ENCODE measurements around the gene NCKAP5.

Gene NCKAP5

DNA sequence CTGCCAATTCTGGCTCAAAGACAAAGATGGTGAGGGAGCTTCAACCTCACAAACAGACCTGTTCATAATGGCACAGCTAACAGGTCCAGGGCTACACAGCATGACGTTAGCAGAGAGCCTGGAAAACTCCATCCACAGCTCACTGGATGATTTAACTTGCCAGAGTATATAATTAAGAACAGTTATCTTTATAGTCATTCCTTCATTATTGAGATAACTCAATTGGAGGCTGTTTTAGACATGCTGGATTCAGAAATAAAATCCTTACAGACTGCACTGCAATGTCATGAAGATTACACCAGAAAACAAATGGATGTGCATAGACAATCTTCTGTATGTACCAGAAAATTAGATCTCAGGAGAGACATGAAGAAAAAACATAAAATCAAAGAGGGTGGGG is 843.1 kb downstream of the NCKAP5 start:
- TF ChIP-seq, protein P1, sequence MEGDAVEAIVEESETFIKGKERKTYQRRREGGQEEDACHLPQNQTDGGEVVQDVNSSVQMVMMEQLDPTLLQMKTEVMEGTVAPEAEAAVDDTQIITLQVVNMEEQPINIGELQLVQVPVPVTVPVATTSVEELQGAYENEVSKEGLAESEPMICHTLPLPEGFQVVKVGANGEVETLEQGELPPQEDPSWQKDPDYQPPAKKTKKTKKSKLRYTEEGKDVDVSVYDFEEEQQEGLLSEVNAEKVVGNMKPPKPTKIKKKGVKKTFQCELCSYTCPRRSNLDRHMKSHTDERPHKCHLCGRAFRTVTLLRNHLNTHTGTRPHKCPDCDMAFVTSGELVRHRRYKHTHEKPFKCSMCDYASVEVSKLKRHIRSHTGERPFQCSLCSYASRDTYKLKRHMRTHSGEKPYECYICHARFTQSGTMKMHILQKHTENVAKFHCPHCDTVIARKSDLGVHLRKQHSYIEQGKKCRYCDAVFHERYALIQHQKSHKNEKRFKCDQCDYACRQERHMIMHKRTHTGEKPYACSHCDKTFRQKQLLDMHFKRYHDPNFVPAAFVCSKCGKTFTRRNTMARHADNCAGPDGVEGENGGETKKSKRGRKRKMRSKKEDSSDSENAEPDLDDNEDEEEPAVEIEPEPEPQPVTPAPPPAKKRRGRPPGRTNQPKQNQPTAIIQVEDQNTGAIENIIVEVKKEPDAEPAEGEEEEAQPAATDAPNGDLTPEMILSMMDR (IDR thresholded peaks at IDR 0.05; ENCODE audit: extremely low read depth, insufficient read depth, missing control alignments): no peak
- DNase-seq (ENCODE audit: low spot score): no peak
- in situ Hi-C loops (cut with MboI; ENCODE audit: low pct_unique_long_range_greater_than_20kb, low sequenced_read_pairs, unreplicated experiment): no loop called here

DNA sequence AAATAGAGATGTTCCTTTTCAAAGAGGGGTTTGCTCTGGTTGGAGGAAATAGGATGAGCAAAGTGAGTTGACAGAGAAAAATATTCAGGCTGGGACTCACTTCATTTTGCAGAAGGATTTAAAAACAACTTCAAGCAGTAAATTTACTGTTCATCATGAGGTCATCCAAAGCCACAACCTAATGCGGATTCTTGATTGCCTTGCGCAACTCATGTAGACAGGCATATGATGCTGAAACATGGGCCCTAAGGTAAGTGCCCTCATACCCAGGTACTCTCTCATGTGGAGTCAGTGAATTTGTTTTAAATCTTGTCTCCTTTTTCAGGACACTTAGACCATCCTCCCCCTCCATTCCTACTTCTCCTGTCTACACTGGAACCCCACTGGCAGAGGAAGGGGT is 846.3 kb downstream of the NCKAP5 start:
- in situ Hi-C loops (cut with MboI; ENCODE audit: low pct_unique_long_range_greater_than_20kb, low sequenced_read_pairs, unreplicated experiment): no loop called here
- no peak for DNase-seq (ENCODE audit: low spot score)
- TF ChIP-seq, protein P1 (IDR thresholded peaks at IDR 0.05; ENCODE audit: extremely low read depth, insufficient read depth, missing control alignments): no peak

DNA sequence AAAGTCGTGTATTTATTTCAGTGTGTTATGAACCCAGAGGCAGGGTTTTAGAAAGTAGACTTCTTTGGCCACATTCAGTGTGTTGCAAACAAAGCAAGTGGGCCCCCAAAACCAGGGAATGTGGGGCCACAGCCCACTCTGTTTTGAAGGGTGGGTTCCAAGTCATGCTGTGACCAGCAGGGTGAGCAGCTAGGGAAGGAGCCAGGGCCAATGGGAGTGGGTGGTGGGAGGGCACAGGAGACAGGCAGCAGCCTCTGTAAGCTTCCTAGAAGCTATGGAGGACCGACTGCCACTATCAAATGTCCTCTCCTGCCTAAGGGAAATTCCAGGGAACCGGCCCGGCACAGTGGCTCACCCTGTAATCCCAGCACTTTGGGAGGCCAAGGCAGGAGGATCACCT is 847.9 kb downstream of the NCKAP5 start:
- TF ChIP-seq, protein P1 (IDR thresholded peaks at IDR 0.05; ENCODE audit: extremely low read depth, insufficient read depth, missing control alignments): no peak

DNA sequence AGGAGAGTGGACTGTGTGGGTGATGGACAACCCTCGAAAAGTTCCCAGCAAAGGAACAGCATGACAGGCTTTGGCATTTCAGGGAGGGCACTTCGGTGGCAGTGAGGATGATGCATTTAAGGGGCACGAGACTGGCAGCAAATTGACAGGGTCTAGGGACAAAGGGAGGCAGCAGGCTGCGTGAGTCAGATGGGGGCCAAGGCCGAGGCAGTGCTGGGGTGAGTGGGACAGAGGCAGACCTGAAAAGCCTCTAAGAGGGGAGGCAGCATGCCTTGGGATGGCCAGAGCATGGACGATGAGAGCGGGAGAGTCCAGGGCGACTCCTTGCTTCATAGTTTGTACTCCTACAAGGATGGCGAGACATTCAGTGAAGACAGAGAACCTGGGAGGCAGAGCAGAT is 848.8 kb downstream of the NCKAP5 start:
- TF ChIP-seq, protein P1 (IDR thresholded peaks at IDR 0.05; ENCODE audit: extremely low read depth, insufficient read depth, missing control alignments): no peak
- DNase-seq (ENCODE audit: low spot score): no peak
- in situ Hi-C loops (cut with MboI; ENCODE audit: low pct_unique_long_range_greater_than_20kb, low sequenced_read_pairs, unreplicated experiment): no loop called here

More for the DNA sequence above, 847.9 kb downstream of the NCKAP5 start:
- in situ Hi-C loops (cut with MboI; ENCODE audit: low pct_unique_long_range_greater_than_20kb, low sequenced_read_pairs, unreplicated experiment): no loop called here
- no peak for DNase-seq (ENCODE audit: low spot score)

DNA sequence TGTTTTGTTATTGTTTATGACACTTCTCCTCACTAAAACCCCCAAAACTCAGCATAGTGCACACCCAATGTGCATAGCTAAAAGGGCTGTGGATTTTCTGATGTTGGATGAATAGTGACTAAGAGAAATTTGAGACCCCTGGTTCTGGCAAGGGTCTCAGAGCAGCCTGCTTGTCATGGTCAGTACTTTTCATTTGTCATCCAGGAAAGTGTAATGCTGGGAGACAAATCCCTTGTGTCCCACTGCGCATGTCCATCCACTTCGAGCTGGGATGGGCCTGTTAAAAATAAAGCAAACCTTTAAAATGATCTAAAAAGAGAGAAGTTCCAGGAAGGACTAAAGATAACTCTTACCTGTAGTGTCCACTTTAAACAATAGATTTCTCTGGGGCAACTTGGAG is 851.3 kb downstream of the NCKAP5 start:
- DNase-seq (ENCODE audit: low spot score): no peak
- in situ Hi-C loops (cut with MboI; ENCODE audit: low pct_unique_long_range_greater_than_20kb, low sequenced_read_pairs, unreplicated experiment): no loop called here
- TF ChIP-seq, protein P1 (IDR thresholded peaks at IDR 0.05; ENCODE audit: extremely low read depth, insufficient read depth, missing control alignments): no peak

DNA sequence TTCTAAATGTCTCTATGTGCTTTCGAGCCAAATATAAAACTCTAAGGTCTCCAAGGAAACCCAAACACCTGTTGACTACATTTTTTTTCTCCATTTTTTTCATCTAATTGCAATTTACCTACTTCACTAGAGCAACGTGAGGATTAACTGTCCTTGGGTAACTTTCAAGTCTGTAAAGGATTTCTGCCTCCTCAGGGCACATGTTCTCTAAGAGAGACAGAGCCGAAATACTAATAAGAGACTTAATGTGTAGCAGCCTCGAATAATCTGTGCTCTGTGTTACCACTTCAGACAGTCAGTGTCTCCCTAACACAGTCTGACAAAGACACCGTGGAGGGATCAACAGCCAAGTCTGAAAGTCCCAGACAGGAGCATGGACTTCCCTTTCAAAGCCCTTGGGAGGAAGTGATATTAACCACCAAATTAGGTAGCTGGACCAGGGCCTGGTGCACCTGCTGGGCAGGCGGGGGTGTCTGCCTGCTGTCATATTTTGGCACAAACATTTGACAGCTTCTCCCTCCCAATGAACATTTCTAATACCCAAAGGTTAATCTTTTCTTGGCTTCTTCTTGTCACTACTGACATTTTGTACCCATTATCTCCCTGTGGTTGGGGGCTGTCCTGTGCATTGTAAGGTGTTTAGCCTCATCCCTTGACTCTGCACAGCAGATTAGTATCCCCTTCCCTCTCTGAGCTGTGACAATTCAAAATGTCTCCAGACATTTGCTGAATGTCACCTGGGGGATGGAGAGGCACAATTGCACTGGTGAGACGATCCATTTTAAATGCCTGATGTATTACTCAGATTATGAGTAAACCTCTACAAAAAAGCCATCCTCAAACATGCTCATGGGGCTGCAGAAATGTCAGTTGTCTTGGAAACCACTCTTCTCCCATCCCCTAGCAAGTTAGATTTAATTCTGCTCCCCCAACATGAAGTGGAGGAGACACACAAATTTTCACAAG is 852.6 kb downstream of the NCKAP5 start:
- in situ Hi-C loops (cut with MboI; ENCODE audit: low pct_unique_long_range_greater_than_20kb, low sequenced_read_pairs, unreplicated experiment): no loop called here
- no peak for DNase-seq (ENCODE audit: low spot score)
- TF ChIP-seq, protein P1 (IDR thresholded peaks at IDR 0.05; ENCODE audit: extremely low read depth, insufficient read depth, missing control alignments): no peak
